Brain pericyte (primary cell): ENCODE measurements around the gene SLC49A4.

Experiments
- DNase-seq: peaks from one replicate; pipeline ENCODE4 v3.0.0-alpha.2; 2012; ENCODE audit warnings: low read depth, low spot score

The SLC49A4 gene

DNA sequence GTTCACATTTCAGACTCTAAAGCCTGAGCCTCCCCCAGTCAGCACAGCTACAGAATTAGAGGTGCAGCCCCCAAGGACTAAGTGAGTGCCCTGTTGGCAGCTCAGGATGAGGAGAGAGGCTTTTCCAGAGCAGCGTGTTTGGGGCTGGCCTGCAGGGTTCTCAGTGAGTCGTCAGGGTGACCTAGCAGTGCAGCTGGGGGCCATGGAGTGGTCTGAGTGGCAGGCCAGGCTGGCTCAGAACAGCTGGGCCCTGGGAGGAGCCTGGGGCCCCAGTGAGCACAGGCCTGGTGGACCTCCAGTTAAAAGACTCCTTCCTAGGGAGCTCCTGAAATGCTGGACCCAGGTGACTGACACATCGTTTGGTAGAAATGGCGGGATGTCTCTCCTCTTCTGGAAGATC is 108.3 kb downstream of the SLC49A4 start:
- no peak for DNase-seq

DNA sequence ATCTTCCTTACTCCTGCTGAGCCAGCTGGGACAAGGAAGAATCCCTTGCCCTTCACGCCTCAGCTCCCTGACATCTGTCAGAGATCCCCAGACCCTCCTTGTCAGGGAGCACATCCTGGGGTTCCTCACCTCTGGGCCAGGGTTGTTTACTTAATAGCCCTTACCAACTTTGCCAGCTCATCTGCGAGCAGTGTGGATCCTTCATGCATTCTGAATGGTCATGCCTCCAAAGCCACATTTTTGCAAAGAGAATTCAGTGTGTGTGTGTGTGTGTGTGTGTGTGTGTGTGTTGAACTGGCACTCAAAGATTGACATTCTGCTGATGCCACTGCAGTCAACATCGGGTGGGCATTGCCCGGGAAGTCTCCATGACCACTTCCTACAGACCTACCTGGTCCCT is 112.6 kb downstream of the SLC49A4 start:
- no peak for DNase-seq

- DNase-seq: no peak
Observed at GRCh38 chr3:122908251-122908650, 113.4 kb downstream of the SLC49A4 start.

GRCh38 chr3:122911901-122912300 is 117.0 kb downstream of the SLC49A4 start:
- DNase-seq: no peak

DNA sequence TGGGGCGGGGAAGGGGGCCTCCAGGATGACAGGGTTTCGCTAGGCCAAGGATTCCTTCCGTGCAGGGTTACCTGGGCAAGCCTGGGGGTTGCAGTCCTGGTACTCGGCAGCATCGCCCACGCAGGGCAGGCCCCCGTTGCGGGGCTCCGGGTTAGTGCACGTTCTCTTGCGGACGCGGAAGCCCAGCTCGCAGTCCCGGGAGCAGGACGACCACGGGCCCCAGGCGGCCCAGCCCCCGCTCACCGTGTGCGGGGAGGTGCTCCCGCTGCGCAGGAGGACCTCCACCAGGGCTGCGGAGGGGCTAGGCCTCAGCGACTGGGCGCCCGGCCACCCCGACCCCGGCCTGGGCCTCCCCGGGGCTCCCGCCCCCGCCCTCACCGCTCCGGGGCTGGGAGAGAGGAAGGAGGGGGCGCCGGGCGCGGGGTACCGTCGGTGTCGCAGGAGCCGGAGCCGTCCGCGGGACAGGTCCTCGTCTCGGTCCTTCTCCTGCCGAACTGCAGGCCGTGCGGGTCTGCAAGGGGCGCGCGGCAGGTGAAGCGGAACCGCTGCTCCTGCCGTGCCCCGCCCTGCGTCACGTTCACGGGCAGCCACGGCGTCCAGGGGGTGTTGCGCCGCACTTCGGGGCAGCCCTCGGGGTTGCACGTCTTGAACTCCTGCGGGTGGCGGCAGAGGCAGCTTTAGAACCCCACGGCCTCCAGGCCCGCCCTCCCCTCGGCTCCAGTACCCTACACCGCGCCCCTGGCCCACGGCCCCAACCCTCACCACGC is 118.1 kb downstream of the SLC49A4 start:
- no peak for DNase-seq

- no peak for DNase-seq
Observed at GRCh38 chr3:122913539-122914100, 118.8 kb downstream of the SLC49A4 start.

DNA sequence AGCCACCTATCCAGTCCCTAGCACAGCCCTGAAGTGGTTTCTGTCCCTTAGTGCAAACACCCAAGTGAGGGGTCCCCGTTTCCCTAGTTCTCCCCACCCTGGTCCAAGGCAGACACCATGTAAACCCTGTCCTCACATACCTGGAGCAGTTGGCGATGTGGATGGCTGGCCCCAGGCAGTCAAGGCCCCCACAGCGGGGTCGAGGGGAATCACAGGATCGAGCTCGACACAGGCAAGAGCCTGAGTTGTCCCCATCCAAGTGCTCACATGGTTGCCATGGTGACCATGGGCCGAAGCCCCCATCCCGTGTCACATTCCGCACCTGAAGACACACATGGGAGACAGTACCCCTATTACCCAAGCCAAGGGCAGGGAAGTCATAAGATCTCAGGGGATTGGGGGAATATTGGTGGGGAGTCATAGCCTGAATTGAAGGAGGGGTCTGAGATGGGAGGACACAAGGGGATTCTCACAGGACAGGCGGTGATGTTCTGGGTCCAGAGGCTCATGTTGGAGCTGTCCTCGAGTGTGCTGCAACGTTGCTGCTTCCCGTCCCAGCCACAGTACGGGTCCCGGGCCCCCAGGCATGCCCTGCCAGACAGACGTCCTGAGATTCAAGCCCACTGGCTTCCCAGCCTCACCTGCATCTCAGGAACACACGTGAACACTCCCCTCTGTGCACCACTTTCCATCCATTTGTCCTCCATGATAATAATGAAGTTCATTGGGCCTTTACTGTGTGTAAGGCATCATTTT is 120.6 kb downstream of the SLC49A4 start:
- DNase-seq: no peak

- DNase-seq: no peak
Observed at GRCh38 chr3:122916084-122916483, 121.2 kb downstream of the SLC49A4 start.

- no peak for DNase-seq
Observed at GRCh38 chr3:122916580-122916979, 121.7 kb downstream of the SLC49A4 start.

DNA sequence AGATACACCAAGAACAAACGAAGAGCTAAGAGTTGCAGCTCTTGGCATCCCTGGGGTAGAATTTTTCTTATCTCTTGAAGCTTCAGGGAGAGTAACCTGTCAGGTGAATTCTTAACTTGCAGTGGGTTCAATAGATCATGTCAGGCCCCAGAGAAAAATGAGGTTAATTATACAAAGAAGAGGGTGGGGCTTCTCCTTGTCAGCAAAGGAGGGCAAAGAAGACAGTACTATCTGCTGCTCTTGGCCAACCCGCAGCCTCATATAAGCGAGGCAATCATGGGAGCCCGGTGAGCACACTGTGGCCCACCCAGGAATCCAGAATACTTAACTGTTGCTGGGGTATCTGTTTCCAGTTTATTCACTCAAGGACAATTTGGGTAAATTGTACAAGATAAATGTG is 122.5 kb downstream of the SLC49A4 start:
- no peak for DNase-seq

DNA sequence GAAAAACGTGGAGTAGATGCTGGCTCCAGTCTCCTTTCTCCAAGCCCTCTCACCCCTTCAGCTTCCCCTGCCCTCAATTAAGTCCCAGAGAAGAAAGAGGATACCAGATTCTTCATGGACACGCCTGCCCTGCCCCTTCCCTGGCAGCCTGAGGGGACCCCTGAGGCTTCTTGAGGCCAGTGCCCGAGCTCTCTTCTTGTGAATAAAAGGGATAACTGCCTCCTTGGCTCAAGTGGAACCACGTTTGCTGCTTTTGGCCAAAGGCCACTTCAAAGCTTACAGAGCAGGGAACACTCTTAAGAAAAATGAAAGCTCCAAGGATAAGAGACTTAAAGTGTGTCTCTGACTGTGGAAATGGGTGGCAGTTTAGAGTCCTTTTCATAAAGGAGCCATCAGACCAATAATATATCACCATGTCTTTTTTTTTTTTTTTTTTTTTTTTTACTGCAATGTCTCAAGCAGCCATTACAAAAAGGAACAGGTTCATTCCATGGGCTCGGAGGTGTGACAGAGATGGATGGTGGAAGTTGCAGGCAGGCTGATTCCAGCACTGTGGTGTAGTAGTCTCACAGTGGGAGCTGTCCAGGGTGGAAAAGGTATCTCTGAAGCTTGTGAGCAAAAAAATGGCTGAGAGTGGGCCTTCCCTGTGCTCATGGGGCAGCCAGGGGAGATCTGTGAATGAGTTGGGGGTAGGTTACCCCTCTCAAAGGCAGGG is 123.9 kb downstream of the SLC49A4 start:
- DNase-seq: no peak

DNA sequence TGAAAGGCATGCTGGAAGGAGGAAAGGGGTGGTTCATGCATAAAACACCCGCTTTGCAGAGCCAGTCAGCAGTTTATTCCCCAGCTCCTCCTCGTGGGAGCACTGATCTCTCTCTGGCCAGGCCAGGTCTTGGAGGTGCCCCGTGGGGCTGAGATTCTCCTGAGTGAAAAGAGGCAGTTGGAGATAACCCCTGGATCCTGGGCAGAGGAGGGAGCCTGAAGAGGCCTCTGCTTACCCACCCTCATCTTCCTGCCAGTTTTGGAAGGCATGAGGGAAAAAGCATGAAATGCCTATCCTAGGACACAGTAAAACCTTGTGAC is 124.4 kb downstream of the SLC49A4 start:
- no peak for DNase-seq

DNA sequence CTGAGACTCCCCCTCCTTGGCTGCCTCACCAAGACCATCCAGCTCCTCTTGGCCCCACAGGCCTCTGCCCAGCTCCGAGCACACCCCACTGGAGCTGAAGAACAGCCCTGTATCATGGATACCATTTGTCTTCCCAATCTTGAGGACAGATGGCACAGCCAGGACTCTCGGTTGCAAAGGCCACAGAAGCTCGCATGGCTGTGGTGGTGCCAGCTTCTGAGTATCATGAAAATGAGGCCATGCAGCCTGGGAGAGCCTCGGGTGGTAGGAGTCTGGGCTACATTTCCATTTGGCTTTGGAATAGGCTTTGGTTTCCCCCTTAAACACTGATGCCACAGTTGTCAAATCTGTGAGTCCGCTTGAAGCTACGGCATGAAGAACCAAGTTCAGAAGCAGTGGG is 126.1 kb downstream of the SLC49A4 start:
- DNase-seq: no peak

DNA sequence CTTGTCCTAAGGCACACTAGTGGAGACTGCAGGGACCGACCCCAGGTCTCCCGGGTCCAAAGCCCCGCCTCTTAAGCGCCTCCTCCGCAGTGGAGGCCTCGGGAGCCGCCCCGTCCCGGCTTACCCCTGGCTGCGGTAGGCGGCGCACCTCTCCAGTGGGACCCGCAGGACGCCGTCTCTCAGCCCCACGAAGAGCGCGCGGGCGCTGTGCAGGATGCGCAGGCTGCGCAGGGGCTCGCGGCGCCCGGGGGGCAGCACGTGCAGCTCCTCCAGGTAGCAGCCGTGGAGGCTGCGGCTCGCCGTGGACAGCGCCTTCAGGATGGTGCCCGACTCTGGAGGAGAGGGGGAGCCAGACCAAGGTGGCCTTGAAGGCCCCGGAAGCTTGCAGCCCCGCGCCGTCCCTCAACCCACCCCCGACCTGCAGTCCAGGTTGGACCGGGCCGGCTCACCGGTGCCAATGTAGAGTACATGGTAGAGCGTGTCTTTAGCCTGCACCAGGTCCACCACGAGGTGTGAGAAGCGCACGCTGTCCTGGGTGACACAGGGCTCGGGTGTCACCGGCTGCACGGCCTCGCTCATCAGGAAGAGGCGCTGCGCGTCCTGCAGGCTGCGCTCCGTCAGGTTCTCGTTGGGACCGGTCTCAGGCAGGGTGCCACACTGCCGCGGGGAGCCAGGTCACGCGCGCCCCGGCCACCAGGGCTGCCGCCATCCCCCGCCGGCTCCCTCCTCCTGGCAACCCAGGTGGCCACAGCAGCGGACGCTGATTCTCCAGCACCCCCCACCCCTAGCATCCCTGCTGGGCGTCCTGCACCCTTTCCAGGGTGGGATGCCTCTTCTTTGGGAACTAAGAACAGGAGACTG is 127.2 kb downstream of the SLC49A4 start:
- no peak for DNase-seq

- DNase-seq: no peak
Observed at GRCh38 chr3:122923611-122924010, 128.7 kb downstream of the SLC49A4 start.

- no peak for DNase-seq
Observed at GRCh38 chr3:122924056-122924455, 129.2 kb downstream of the SLC49A4 start.

DNA sequence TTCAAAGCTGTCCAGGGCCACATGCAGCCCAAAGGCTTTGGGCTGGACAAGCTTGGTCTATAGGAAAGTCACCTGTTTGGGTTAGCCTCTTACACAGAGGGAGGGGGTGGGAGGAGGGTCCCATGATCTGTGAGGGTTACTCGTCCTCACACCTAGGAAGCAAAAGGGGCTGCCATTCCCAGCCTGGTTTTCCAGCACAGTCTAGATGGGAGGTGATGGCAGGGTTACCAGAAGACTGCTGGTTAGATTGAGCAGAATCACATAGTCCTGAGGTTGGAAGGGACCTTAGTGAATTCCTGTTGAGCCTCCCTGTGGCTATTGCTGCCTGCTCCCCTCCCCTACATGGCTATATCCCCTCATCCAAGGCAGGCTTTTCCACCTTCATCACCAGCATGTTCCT is 130.9 kb downstream of the SLC49A4 start:
- DNase-seq: no peak

DNA sequence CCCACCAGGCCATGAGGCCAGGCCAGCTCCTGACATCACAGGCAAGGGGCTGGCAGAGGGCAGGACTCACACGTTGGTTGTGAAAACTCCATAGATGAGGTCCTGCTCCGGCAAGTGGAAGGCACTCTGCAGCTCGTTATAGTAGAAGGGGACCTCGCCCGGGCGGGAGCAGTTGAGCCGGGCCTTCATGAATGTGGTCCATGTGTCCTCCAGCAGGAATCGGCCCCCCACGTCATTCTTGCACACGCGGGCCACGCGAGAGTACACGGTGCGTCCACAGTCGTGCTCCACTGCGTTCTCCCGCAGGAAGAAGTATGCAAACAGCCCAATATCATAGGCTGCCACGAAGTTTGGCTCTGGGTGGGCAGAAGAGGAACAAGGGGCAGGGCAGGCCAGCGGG is 131.5 kb downstream of the SLC49A4 start:
- no peak for DNase-seq

GRCh38 chr3:122926811-122927210 is 131.9 kb downstream of the SLC49A4 start:
- DNase-seq: no peak

- no peak for DNase-seq
Observed at GRCh38 chr3:122927726-122928125, 132.9 kb downstream of the SLC49A4 start.

DNA sequence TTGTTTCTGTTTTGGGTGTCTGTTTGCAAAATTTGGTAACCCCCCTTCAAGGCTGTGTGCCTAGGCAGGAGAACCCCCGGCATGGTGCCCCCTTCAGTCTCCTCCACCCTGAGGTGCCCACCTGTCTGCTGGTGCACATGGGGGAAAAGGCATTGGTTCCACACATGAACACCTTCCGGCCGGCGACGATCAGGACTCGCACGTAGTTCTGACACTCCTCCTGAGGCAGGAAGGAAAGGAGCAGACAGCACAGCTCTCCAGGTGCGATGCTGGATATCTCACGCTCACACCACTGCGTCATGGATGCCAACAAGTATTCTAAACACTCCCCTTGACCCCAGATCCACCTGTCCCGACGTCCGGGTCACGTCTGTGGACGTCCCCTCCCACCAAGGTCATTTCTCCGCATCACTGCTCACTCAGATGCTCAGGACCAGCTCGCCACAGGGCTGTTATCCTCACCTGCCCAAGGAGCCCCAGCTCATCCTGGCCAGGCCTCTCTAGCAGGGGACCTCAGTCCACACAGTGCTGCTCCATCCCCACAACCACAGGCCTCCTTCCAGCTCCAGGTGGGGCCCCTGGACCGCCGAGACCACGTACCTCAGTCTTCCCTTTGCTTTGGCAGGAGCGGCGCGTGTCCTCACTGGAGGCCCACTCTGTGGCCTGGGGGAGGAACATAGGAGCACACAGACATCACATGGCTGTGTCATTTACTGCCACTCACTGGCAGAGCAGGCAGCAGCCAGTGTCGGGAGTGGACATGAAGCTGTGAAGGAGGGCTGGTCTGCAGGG is 133.7 kb downstream of the SLC49A4 start:
- no peak for DNase-seq
